Measurements from ENCODE around the gene NOSTRIN.

DNA sequence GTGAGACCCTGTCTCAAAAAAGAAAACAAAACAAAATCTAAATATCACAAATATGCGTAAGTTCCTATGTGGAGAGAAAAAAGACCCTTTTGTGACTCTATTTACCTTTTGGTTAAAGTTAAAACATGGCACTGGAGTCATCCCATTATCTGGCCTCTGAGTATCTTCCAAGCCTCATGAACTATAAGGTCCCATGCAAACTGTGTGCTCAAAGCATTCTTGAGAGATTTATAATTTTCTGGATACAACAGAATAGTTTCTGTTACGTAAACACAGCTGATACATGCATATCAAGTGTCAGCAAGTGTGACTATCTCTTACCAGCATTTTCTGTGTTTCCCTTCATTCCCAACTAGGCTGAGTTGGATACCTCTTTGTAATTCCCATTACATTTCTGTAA is 8.8 kb upstream of the NOSTRIN start:
- TF ChIP-seq, protein P1, sequence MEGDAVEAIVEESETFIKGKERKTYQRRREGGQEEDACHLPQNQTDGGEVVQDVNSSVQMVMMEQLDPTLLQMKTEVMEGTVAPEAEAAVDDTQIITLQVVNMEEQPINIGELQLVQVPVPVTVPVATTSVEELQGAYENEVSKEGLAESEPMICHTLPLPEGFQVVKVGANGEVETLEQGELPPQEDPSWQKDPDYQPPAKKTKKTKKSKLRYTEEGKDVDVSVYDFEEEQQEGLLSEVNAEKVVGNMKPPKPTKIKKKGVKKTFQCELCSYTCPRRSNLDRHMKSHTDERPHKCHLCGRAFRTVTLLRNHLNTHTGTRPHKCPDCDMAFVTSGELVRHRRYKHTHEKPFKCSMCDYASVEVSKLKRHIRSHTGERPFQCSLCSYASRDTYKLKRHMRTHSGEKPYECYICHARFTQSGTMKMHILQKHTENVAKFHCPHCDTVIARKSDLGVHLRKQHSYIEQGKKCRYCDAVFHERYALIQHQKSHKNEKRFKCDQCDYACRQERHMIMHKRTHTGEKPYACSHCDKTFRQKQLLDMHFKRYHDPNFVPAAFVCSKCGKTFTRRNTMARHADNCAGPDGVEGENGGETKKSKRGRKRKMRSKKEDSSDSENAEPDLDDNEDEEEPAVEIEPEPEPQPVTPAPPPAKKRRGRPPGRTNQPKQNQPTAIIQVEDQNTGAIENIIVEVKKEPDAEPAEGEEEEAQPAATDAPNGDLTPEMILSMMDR (IDR thresholded peaks at IDR 0.05; ENCODE audit: low read depth, low read length, missing input control): no peak
- TF ChIP-seq SP1 (IDR thresholded peaks at IDR 0.05): no peak

Measured in liver (tissue), 3 donors.